Erythroblast (primary cell): ENCODE measurements around the gene ERC2.

Experiments used
- GATA1 ChIP-seq: IDR thresholded peaks from 2 replicates; pipeline ENCODE4 v1.6.1; 2011; ENCODE audit warnings: low read depth, mild to moderate bottlenecking, control low read depth, low read length, moderate library complexity
- POLR2A ChIP-seq: IDR thresholded peaks from 2 replicates; pipeline ENCODE4 v1.6.1; 2011; ENCODE audit warnings: mild to moderate bottlenecking, low read length

GRCh38 chr3:56183529-56183928, 284.7 kb downstream of the ERC2 start:
- TF ChIP-seq POLR2A, result no peak
- TF ChIP-seq GATA1, result no peak
